ENCODE measurements around the gene HDAC4.

HDAC4 gene

DNA sequence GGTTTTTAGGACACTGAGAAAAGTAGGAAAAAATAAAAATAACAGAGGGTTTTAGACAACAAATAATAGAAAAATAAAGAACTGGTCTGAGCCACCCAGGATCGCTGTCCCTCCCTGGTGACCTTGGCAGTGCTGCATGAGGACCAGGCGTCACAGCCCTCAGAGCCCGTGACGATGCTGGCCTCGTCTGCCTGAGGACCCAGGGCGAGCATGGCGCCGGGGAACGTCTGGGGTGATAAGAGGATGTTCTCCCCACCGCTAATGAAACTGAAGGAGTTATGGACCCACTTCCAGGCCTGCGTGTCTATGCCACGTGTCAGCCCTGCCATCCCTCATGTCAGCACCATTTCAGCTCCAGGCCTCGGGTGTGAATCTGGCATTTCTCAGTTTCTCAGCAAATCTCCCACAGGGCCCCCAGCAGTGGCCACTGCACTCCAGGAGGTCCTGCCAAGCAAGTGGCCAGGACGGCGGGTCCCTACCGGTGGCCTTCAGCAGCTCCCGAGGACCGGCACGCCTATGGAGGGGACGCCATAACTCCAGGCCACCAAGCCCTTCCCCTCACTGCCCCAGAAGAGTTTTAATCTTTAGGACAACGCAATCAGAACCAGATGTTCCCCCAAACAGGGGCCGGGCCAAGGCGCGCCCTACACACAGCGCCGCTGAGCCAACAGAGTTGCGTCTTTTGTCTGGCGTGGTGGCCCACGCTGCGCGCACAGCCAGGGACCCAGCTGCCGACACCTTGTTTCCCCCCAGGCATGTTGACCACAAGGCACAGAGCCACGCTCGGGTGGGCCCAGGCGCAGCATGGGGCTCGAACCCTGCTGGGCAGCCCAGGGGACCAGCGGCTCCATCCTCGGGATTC is 373.2 kb downstream of the HDAC4 start:
- DNase-seq = no peak

DNA sequence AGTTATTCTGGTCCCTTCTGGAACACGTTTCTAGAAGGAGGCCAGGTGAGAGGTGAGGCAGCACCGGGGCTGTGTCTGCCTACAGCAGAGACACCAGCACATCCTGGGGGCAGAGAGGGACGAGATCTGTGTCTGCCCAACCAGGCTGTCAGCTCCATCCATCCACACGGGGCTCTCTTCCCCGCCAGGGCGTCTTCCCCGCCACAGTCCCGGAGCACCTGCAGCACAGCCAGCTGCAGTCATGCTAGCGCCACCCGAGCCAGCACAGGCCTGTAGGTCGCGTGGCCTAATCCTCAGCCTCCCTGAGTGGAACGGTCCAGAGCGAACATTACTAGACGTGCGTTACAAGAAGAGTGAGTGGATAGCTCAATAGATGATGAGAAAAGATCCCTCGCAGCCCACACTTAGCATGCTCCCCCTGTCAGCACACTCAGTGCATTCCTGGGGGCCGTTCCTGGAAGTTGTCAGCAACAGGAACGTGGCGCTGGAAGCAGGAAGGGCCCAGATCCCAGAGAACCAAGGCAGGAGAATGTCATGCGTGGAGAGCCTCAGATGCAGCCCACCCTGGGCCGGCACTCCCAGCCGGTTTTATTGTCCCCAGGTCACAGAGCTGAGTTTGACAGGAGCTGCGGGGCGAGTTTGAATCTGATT is 374.0 kb downstream of the HDAC4 start:
- DNase-seq = no peak

DNA sequence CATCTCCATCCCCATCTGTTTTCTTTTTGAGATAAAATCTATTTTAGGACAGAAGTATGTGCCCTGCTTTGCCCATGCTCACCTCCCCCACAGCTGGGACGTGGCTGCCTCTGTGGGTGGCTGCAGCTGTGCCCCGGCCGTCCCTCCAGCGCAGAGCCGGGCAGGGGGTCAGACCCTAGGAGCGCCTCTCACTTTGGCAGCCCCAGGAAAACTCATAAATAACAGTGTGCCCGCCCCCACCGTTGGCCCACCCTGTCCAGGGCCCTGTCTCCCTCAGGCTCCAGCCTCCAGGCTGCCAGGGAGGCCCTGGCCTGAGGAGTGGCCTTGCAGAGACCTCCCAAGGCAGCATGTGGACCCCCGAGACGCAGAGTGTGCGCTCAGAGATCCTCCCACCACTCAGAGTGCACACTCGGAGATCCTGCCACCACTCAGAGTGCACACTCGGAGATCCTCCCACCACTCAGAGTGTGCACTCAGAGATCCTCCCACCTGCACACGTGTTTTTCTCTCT is 374.8 kb downstream of the HDAC4 start:
- no peak for DNase-seq

DNA sequence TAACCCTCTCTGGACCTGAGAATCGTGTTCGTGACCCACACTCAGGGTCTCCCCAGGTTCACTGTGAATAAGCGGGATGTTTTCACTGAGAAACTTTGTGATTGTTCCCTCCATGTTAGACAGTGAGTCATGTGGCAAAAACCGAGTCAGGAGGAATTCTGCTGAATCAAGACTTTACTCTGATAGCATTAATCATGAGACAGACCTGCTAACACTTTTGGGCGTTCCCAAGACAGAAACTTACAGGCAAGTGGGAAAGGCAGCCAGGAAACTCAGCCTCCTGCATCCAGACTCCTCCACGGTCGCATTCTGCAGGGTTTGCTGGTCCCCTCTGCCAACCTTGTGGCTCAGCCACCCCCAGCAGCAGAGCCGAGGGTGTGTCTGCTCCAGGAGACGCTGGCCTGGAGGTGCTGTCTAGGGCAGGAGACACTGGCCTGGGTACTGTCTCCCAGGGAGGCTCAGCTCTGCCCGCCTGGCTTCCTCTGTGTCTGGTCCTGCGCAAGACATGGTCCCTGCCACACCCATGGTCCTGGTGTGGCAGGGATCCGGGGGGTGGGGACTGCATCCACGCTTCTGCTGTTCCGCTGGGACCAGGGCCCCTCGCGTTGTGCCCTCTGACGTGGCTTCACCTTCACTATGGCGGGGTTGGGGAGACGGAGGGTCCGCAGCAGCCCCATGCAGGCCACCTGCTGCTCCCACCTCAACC is 375.6 kb downstream of the HDAC4 start:
- no peak for DNase-seq

DNA sequence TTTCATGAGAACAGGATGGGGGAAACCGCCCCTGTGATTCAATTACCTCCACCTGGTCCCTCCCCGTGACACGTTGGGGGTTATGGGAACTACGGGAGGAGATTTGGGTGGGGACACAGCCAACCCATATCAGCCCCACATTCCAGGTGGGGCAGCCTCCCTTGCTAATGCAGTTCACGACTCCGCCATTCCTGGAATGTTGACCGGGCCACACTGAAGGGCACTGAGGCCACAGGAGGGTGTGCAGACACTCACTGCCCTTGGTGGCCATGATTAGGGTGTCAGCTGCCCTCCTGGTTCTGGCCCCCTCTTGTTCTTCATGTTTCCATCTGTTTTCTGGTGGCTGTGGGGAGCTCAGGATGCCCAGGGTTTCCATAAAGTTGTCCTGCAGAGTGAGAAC is 376.6 kb downstream of the HDAC4 start:
- DNase-seq = no peak

DNA sequence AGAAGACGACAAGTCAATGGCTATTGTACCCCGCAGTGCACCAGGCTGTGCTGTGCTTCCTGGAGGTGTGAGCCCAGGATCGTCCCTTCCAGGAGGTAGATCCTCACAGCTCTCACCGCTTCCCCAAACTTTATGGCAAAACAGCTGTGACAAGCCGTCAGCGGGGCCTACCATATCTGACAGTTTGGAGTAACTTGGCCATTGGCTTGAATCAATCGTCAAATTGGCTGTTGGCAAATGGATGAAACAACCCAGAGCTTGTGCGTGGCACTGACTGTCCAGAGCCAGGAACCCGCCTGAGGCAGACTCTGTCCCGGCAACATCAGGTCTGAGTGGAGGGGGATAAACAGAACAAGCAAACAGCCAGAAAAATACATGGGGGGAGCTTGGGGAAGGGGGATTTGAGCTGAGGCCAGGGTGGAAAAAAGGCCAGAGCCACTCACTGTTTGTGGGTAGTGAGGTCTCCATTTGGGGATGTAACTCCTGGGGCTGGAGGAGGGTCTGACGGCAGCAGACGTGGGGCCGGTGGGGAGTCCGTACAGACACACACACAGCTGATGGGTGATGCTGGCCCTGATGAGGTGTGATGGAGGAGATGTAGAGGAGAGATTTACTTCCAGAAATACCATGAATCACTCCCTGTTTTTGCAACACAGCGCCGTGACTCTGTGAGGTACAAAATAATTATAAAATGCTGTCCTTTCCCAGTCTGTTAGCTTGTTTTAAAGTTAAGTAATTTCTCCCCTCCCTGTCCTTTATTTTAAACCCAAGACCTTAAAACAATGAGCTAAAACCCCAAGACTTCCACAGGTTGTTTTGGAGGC is 378.2 kb downstream of the HDAC4 start:
- no peak for DNase-seq

DNA sequence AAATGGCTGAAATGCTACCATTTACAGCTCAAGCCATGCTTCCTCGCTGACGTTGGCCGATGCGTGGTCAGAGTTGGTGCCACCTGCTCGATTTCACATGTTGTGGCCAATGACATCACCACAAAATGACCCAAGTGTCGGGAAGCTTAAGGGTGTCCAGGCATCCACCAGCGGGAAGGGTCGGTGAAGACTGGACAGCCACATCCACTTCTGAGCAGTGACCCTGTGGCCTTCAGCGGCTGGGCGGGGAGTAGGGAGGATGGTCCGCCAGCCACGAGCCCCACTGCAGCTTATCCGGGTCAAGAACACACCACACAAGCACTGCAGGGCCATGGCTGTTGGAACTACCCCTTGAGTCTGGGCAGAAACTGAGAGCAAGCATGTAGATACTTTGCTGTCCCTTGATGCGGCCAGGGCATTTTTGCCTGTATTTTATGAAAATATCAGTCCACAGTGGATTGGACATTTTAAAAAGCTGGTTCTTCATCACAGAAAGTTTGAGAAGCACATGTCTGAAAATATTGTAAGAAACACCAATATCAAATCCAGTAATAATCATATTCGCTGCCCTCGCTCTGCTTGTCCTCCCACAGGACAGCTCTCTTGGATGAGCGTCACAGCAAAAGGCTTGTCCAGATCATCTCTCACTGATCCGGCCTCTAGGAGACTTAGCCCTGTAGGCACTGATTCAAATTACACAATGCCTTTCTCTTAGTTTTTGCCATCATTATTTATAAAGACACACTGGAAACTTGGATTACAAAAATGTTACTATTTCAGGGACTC is 379.0 kb downstream of the HDAC4 start:
- no peak for DNase-seq

DNA sequence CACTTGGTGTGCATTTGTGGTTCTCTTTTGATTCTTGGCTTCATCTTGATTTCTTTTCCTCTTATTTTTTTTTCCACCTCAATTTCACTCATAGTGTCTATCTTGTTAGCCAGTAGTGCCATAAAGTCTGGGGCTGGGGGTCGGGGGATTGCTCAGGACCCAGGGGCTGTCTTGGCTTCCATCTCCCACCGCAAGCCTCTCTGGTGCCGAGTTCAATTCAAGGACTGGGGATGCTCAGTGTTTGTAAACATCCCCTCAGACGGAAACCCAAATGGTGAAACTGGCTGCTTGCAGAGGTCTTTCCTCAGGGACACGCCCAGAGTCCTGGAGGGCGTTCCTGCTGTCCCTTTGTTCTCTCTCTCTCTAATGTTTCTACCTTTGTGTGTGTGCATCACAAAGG is 379.6 kb downstream of the HDAC4 start:
- no peak for DNase-seq

DNA sequence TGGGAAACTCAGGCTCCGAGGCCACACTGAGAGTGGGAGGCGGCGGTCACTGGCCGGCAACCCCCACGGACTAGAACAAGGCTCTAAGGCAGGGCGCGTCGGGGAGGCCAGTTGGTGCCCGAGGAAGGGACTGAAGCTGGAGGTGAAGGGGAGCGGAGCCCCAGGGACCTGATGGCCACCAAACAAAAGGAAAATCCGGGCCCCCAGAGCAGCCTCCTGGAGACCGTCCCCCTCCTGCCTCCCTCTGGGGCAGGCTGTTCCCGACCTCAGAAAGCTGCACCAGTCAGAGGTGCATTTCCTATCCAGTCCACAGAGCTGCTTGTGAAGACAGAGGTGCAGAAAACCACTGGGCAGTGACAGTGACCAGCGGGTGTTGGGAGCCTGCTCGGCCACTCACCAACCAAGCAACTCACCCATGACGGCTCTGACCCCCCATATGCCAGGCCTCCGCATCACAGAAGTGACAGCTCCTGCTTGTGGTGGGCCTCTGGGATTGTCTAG is 380.2 kb downstream of the HDAC4 start:
- DNase-seq = no peak

DNA sequence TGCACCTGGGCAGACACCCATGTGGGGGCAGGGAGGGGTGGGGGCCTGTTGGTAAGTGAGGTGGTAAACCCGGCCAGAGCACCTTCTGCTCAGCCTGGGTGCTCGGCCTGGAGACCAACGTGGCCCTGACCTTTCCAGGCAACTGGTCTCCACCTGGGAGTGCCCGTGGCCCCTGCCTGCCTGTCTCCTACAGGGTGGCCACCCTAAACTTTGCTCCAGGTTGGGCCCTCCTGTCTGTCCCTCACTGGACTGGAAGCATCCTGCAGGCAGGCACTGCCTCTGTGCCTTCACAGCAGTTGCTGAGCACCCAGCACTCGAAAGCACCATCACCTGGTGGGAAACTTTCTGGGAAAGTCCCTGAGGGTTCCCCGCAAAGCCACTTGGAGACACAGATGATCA is 381.6 kb downstream of the HDAC4 start:
- no peak for DNase-seq

DNA sequence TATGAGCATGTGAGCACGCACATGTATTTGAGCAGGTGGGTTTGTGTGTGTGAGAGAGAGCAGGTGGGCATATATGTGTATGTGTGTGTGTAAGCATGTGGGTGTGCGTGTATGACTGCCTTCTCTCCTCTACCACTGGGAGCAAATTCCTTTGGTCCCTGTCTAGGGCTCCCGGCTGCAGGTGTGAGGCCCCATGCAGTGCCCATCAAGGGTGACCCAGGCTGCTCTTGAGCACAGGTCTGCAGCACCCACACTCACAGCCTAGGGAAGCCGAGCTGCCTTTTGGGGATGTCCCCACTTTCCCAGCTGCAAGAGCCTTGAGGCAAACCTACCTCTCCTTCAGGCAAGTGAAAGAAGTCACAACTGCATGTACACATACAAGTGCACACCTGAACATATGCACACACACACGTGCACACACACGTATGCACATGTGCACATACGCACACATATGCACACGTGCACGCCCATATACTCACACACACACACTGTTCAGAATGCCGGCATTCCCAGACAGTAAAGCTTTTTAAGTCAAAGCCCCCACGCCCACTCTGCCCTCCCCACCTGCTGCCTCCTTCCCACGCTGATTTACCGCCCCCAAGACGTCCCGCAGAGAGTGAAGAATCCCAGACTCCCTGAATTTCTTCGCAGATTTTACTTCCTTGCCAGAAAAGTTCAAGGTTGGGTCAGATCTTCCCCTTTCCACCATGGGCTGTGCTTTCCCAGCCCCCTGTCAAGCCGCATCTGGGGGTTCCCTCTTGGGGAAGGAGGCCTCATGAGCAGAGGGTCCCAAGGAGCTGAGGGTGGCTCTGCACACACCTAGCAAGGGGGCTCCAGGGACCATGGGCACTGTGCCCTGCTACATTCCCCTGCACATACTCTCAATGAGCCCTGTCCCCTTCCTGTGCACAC is 382.3 kb downstream of the HDAC4 start:
- no peak for DNase-seq

DNA sequence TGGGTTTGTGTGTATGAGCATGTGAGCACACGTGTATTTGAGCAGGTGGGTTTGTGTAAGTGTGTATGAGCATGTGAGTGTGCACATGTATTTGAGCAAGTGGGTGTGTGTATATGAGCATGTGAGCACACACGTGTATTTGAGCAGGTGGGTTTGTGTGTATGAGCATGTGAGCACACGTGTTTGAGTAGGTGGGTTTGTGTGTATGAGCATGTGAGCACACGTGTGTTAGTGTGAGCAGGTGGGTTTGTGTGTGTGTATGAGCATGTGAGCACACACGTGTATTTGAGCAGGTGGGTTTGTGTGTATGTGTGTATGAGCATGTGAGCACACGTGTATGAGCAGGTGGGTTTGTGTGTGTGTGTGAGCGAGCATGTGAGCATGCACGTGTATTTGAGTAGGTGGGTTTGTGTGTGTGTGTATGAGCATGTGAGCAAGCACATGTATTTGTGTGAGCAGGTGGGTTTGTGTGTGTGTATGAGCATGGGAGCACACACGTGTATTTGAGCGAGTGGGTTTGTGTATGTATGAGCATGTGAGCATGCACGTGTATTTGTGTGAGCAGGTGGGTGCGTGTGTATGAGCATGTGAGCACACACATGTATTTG is 383.2 kb downstream of the HDAC4 start:
- no peak for DNase-seq

DNA sequence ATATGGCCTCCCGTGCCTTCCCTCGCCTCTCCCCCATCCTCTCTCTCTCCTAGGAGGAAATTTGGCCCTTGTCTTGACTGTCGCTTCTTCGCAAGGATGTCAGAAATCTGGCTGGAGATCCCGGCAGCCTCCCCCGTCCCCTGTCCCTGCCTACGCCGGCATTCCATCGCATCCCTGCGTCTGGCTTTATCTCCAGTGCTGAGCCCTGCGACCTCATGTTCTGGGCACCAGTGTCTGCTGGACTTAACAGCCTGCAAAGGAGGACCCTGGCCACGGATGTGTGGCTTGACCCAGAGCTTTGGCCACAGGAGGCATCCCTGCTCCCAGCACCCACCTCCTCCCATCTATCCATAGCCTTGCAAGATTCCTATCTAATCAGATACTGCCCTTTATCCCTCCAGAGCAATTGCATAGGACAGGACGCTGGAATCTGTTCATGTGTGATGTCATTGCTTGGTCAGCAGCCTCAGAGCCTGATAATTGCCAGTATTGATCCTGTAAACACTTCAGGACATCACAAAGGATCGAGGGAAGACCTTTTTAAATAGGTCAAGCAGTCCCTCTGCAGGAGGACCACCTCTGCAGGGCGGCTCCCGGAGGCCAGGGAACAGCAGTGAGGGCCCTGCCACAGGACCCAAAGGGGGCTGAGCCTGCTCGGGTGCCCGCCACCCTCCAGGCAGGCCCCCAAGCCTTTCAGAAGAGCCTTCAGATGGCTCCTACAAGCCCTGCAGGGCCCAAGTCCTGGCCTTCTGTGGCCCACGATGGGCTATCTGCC is 384.7 kb downstream of the HDAC4 start:
- DNase-seq = no peak

DNA sequence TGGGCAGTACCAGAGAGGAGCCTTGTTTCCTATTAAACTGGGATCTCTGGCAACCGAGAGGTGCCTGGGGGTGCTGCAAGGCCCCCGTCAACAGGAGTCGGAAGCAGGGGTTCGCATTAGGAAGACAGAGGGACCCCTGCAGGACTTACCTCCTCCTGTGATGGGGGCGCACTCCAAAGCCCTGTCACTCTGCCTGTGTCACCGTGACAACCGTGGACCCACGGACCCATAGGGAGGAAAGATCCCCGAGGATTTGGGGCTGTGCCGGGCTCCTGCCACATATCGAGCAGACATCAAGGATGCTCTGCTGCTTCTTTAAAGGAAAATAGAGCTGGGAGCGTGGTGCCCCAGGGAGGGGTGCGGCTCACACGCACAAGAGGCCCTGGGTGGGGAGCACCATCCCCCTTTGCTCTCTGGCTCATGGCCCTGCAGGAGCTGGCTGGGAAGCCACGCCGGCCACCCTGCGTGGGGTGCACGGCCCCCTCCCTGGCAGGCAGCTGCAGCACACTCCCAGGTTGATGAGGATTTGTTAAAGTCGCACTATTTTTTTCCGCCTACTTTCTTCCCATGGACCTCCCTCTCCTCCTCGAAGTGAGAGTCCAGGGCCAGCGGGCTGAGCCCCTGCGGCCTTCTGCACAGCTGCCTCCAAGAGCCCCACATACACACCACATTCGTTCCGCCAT is 385.5 kb downstream of the HDAC4 start:
- DNase-seq = no peak

DNA sequence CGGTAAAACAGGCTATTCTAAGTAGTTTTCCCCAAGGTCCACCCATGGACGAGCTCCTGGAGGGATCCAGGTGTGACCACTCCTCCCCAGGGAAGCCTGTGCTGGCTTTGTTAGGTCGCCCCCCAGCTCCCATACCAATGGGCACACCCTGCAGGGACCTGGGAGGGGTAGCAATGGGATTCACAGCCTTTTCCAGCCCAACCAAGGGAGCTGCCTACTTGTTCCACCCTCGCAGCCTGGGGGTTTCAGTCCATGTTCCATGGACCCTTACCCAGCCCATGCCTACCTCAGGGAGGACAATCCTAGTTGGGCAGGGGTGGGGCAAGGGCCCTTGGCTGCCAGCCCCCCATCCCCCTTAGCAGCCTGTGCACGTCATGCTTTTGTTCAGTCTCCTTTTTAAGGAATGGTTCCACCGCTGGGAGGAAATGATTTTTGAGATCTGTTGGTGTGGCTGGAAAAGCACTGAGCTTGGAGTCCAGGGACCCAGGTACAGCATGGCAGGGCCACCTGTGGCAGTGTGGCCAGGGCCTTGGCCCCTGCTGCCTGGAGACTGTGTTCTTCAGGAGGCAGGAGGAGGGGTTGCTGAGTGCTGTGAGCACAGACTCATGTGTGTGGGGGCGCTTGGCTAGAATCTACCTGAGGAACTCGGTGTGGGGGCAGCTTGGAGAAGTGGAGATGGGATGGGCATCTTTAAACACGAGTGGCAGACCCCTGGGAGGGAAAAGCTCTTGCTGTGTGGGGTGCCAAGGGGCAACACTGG is 386.2 kb downstream of the HDAC4 start:
- no peak for DNase-seq

DNA sequence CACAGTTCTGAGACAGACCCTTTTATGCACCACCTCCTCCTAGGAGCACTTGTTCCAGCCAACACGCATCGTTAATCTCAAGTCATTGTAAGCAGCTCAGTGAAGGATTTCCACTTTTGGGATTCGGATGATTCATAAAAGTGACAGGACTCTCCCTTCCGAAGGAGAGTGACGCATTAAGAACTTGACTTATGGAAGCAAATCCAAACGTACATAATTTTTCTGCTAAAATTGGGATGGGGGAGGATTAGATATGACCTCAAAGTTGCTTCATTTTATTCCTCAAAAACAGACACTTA is 387.2 kb downstream of the HDAC4 start:
- DNase-seq = no peak

DNA sequence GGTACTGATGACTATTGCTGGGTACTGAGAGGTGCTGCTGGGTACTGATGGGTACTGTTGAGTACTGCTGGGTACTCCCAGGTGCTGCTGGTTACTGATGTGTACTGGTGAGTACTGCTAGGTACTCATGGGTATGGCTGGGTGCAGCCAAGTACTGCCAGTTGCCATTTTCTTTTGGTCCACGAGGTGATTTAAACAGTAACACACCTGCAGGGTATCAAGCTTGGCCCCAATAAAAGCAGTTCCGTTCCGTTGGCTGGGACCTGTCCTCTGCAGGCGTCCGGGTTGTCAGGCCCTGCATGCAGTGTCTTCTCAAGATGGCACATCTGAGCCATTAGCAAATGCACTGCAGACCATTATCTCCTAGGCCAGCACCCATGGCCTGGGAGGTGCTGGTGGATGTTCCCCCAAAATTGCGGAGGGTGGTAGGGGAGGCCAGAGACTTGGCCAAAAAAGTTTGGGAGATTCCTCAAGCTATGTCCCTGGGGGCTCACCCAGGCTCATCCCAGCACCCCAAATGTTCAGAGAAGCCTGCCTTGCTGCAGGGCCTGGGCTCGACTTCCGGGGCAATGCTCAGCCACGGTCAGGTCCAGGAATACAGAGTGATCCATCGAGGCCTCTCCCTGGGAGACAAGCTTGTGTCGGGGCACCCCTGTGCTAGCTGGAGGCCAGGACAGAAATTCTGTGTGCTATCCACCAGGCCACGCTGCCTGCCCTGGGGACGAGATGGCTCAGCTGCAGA is 387.7 kb downstream of the HDAC4 start:
- DNase-seq = no peak

All from cerebellar nuclear complex (tissue), 1 donor.